Measurements from ENCODE around the gene SPOCK2.

- TF ChIP-seq, protein P1, sequence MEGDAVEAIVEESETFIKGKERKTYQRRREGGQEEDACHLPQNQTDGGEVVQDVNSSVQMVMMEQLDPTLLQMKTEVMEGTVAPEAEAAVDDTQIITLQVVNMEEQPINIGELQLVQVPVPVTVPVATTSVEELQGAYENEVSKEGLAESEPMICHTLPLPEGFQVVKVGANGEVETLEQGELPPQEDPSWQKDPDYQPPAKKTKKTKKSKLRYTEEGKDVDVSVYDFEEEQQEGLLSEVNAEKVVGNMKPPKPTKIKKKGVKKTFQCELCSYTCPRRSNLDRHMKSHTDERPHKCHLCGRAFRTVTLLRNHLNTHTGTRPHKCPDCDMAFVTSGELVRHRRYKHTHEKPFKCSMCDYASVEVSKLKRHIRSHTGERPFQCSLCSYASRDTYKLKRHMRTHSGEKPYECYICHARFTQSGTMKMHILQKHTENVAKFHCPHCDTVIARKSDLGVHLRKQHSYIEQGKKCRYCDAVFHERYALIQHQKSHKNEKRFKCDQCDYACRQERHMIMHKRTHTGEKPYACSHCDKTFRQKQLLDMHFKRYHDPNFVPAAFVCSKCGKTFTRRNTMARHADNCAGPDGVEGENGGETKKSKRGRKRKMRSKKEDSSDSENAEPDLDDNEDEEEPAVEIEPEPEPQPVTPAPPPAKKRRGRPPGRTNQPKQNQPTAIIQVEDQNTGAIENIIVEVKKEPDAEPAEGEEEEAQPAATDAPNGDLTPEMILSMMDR (IDR thresholded peaks at IDR 0.05), result no peak
- TF ChIP-seq POLR2A (IDR thresholded peaks at IDR 0.05) (no peak), EP300 (IDR thresholded peaks at IDR 0.05) (no peak)
These were observed 58.9 kb downstream of the SPOCK2 start for GRCh38 chr10:72029414-72029813.
